HL-60/S4 treated with phorbol 12-myristate 13-acetate at 8.2 ng/mL for 4 days and 3 days (cell line): ENCODE data around the gene MAGEA4.

Source experiments
- in situ Hi-C: fragments of 300-500 bp; cut with MboI; formaldehyde crosslinking; loops from 2 replicates; pipeline ENCODE4 v1.15.0; 2022; ENCODE audit warnings: low sequenced_read_pairs

Gene MAGEA4

GRCh38 chrX:151922692-151923091 is 10.0 kb downstream of the MAGEA4 start:
- in situ Hi-C loops, result no loop called here

- in situ Hi-C loops, result no loop called here
Observed at GRCh38 chrX:151923648-151924047, 11.0 kb downstream of the MAGEA4 start.

GRCh38 chrX:151929126-151929525 is 16.4 kb downstream of the MAGEA4 start:
- in situ Hi-C loops, result no loop called here

GRCh38 chrX:151935358-151935757 is 22.7 kb downstream of the MAGEA4 start:
- in situ Hi-C loops, result no loop called here

GRCh38 chrX:151938172-151938571 is 25.5 kb downstream of the MAGEA4 start:
- in situ Hi-C loops, result no loop called here

- in situ Hi-C loops, result no loop called here
Observed at GRCh38 chrX:151954730-151955129, 42.0 kb downstream of the MAGEA4 start.

GRCh38 chrX:151958101-151958500 is 45.4 kb downstream of the MAGEA4 start:
- in situ Hi-C loops, result no loop called here

- in situ Hi-C loops, result no loop called here
Observed at GRCh38 chrX:151962034-151962433, 49.3 kb downstream of the MAGEA4 start.

- in situ Hi-C loops, result no loop called here
Observed at GRCh38 chrX:151966236-151966635, 53.5 kb downstream of the MAGEA4 start.

- in situ Hi-C loops, result no loop called here
Observed at GRCh38 chrX:151970027-151970426, 57.3 kb downstream of the MAGEA4 start.

GRCh38 chrX:151970661-151971060 is 58.0 kb downstream of the MAGEA4 start:
- in situ Hi-C loops, result no loop called here

- in situ Hi-C loops, result no loop called here
Observed at GRCh38 chrX:151973060-151973661, 60.5 kb downstream of the MAGEA4 start.

GRCh38 chrX:151973851-151974335 is 61.2 kb downstream of the MAGEA4 start:
- in situ Hi-C loops, result no loop called here
